GM12878 (cell line): ENCODE results near the gene TMEM171. TPM values are rescaled to one million over a fixed set of nuclear protein-coding genes. Genes with fewer than 3 reads are reported as not detected.
A peak's percentile ranks its signal among the peaks of the same experiment; 100 is the strongest.

ENCODE experiments used
- ATAC-seq: fragments of 200-7000 bp; cut with Tn5 transposase; 3 replicates; pipeline ENCODE4 v1.9.1; 2020; ENCODE audit warnings: mild to moderate bottlenecking, moderate library complexity
- BruUV-seq: library from RNA; stranded (reverse); fragments of 400-500 nt; replicated peaks from 2 replicates; lab custom pipeline; 2021; lab: Mats Ljungman, UMichigan
- CTCF ChIA-PET: fragments of 300-600 bp; sonication (Branson Sonifier 250); formaldehyde crosslinking; extraction: SDS; loops from one replicate; lab custom pipeline; 2021; ENCODE audit warnings: inconsistent platforms; lab: Yijun Ruan, JAX
- POLR2A ChIA-PET: fragments of 350-600 bp; formaldehyde crosslinking; extraction: SDS; loops from one replicate; lab custom pipeline; 2021; ENCODE audit warnings: inconsistent platforms; lab: Charles Lee
- RAD21 ChIA-PET: fragments of 300-600 bp; sonication (Branson Sonifier 250); formaldehyde crosslinking; loops from one replicate; lab custom pipeline; 2023; ENCODE audit warnings: antibody characterized with exemption; ENCODE audit not compliant: unreplicated experiment; lab: Charles Lee
- SMC1A ChIA-PET: fragments of 300-600 bp; sonication (Branson Sonifier 250); formaldehyde crosslinking; loops from one replicate; lab custom pipeline; 2023; ENCODE audit not compliant: unreplicated experiment, uncharacterized antibody; lab: Charles Lee
- DNase-seq: peaks from one replicate; pipeline ENCODE4 v3.0.0-alpha.2; 2011; ENCODE audit warnings: low read depth, low spot score
- FAIRE-seq: peaks from 3 replicates; lab custom pipeline; 2011; peaks lifted over from hg19 to GRCh38; lab: Jason Lieb, UNC
- H2AFZ ChIP-seq: 2 replicates; pipeline ENCODE4 v1.6.0; 2011; ENCODE audit warnings: low read depth, low read length, control low read depth; ENCODE audit not compliant: control insufficient read depth
- H3K27ac ChIP-seq: 2 replicates; pipeline ENCODE4 v1.5.1; 2011; ENCODE audit warnings: control low read depth; ENCODE audit not compliant: control insufficient read depth, insufficient read depth
- H3K27me3 ChIP-seq, 2 experiments: replicated peaks in 1 of 2; 2 replicates each; pipeline versions ENCODE4 v1.6.0 to v1.6.1; 2011; ENCODE audit warnings: low read length in 1 of 2; ENCODE audit not compliant: control insufficient read depth in 2 of 2, insufficient read depth in 2 of 2
- H3K36me3 ChIP-seq, 2 experiments: 2 replicates each; pipeline ENCODE4 v1.5.1; 2011; ENCODE audit warnings: low read length in 1 of 2; ENCODE audit not compliant: control insufficient read depth in 2 of 2, insufficient read depth in 2 of 2
- H3K4me1 ChIP-seq: 2 replicates; pipeline ENCODE4 v1.6.1; 2011; ENCODE audit warnings: mild to moderate bottlenecking, low read length, moderate library complexity, mixed read lengths; ENCODE audit not compliant: control insufficient read depth, insufficient read depth
- H3K4me2 ChIP-seq: 2 replicates; pipeline ENCODE4 v1.6.0; 2011; ENCODE audit warnings: control low read depth; ENCODE audit not compliant: control insufficient read depth, insufficient read depth
- H3K4me3 ChIP-seq: fragments of 200-600 bp; sonication (generic); 2 replicates; pipeline ENCODE4 v1.5.1; 2016
- H3K79me2 ChIP-seq: 2 replicates; pipeline ENCODE4 v1.6.0; 2011; ENCODE audit warnings: low read length; ENCODE audit not compliant: control insufficient read depth, insufficient read depth
- H3K9ac ChIP-seq: 2 replicates; pipeline ENCODE4 v1.8.0; 2011; ENCODE audit warnings: low read length, control low read depth, mixed read lengths; ENCODE audit not compliant: control insufficient read depth, insufficient read depth
- H3K9me3 ChIP-seq: replicated peaks from 3 replicates; pipeline ENCODE4 v1.5.1; 2011; ENCODE audit warnings: mild to moderate bottlenecking, low read length; ENCODE audit not compliant: control insufficient read depth, insufficient read depth
- H4K20me1 ChIP-seq: 2 replicates; pipeline ENCODE4 v1.6.0; 2011; ENCODE audit not compliant: control insufficient read depth, insufficient read depth
- BHLHE40 ChIP-seq, 2 experiments: fragments of 450-650 bp in 1 of 2; IDR thresholded peaks; 2 replicates each; pipeline ENCODE4 v1.6.1; 2011 to 2017; ENCODE audit warnings: low read depth in 2 of 2, borderline replicate concordance in 1 of 2, improper control_type of control experiment in 1 of 2, low read length in 1 of 2, mild to moderate bottlenecking in 1 of 2
- NFXL1 ChIP-seq: fragments of 450-650 bp; IDR thresholded peaks from 2 replicates; pipeline ENCODE4 v1.6.1; 2017; ENCODE audit warnings: antibody characterized with exemption, mild to moderate bottlenecking, borderline replicate concordance
- NFYB ChIP-seq: IDR thresholded peaks from 2 replicates; pipeline ENCODE4 v1.6.1; 2011; ENCODE audit warnings: low read depth, mild to moderate bottlenecking, low read length, improper control_type of control experiment, moderate library complexity; ENCODE audit not compliant: insufficient read depth
- RELB ChIP-seq: fragments of 450-650 bp; IDR thresholded peaks from 2 replicates; pipeline ENCODE4 v1.6.1; 2017; ENCODE audit warnings: low read depth, mild to moderate bottlenecking, moderate library complexity
- SMARCA5 ChIP-seq: fragments of 450-650 bp; IDR thresholded peaks from 2 replicates; pipeline ENCODE4 v1.6.1; 2017; ENCODE audit warnings: mild to moderate bottlenecking
- YY1 ChIP-seq: IDR thresholded peaks from 2 replicates; pipeline ENCODE4 v1.6.1; 2011; ENCODE audit warnings: low read depth, mild to moderate bottlenecking, low read length
- ZNF217 ChIP-seq: fragments of 450-650 bp; IDR thresholded peaks from 2 replicates; pipeline ENCODE4 v1.6.1; 2017; ENCODE audit warnings: antibody characterized with exemption, mild to moderate bottlenecking
- ZNF384 ChIP-seq: IDR thresholded peaks from 2 replicates; pipeline ENCODE4 v1.6.1; 2012; ENCODE audit warnings: low read depth, mild to moderate bottlenecking, low read length, improper control_type of control experiment, borderline replicate concordance
- ZNF687 ChIP-seq: fragments of 450-650 bp; IDR thresholded peaks from 2 replicates; pipeline ENCODE4 v1.6.1; 2017; ENCODE audit warnings: mild to moderate bottlenecking, moderate library complexity
- WGBS: methylation state at CpG from one replicate; pipeline ENCODE4 v1.1.6; 2016; ENCODE audit warnings: low lambda C conversion rate; ENCODE audit not compliant: insufficient replicate concordance, insufficient coverage; ENCODE audit errors: missing lambda C conversion rate; 5-methylcytosine and 5-hydroxymethylcytosine counted together
- in situ Hi-C: fragments of 300-500 bp; cut with MboI; formaldehyde crosslinking; loops from 9 replicates; pipeline ENCODE4 v1.14.3; 2018; ENCODE audit warnings: mixed read lengths
- intact Hi-C: fragments of 100-400 bp; cut with micrococcal nuclease; formaldehyde crosslinking; loops from one replicate; pipeline ENCODE4 v1.14.2; 2022; ENCODE audit not compliant: unreplicated experiment
- polyA plus RNA-seq, 11 experiments: library from polyadenylated mRNA; depleted of rRNA in 4 of 11; unstranded in 6 of 11; stranded (reverse) in 5 of 11; fragments of >200 nt; fragmentation: Nextera tagmentation in 4 of 11; fragmentation: Illumina TruSeq in 1 of 11; extraction: Ambion mirVana in 4 of 11; extraction: Trizol in 1 of 11; gene quantifications; 1 replicate in 1 of 11; 2 replicates in 10 of 11; pipeline versions ENCODE4 v1.2.1 to v1.2.3, GENCODE V29; 2011 to 2016; ENCODE audit warnings: inconsistent platforms in 2 of 11, missing spikeins in 2 of 11, low read depth in 1 of 11
- total RNA-seq, 4 experiments: library from RNA; depleted of rRNA in 3 of 4; stranded (reverse); fragments of >200 nt in 3 of 4; fragmentation: Illumina TruSeq in 1 of 4; extraction: Trizol in 1 of 4; gene quantifications; 2 replicates each; pipeline versions ENCODE4 v1.2.1 to v1.2.3, GENCODE V29; 2013 to 2021

The TMEM171 gene
- total and polyA plus RNA-seq, 10 of the 15 experiments (the other 5 are each of a cell fraction or from before 2014, with no cell fraction given): not detected

- BruUV-seq: no TSS peak
- TF ChIP-seq YY1: peak; percentile 45; the same call in 1 of the 2 replicates
- TF ChIP-seq SMARCA5: no peak
- no peak for TF ChIP-seq NFXL1
- TF ChIP-seq ZNF384: no peak
- peak; percentile 30; the same call in 1 of the 2 replicates for TF ChIP-seq ZNF687
- TF ChIP-seq NFYB: no peak
- peak in 1 of 2 experiments; percentile 19; a peak in 1 of 4 replicates for TF ChIP-seq BHLHE40 (IDR thresholded peaks at IDR 0.05; ENCODE audit: borderline replicate concordance in 1 of 2, low read depth in 2 of 2, low read length in 1 of 2)
- TF ChIP-seq RELB: no peak
- no peak for TF ChIP-seq ZNF217
- FAIRE-seq (no peak), ATAC-seq (peak; percentile 86), DNase-seq (no peak)
- RAD21 ChIA-PET: interaction anchor here (1.0 kb wide), 1 partner anchor 16 kb away, joined by 3 read pairs; no protein-coding TSS in a partner anchor
- SMC1A ChIA-PET: interaction anchor here (1.0 to 1.4 kb wide), 2 partner anchors 10 to 102 kb away, joined by 3 to 7 read pairs; no protein-coding TSS in a partner anchor
- H3K4me1 ChIP-seq: no peaks in the 10 kb centered on the region
- CTCF ChIA-PET: no interaction called here
- no peaks in the 10 kb centered on the region for H4K20me1 ChIP-seq
- no peak overlapping the region for H3K27ac ChIP-seq
- peak overlapping the region; percentile 27; the same call in 1 of the 2 replicates for H2AFZ ChIP-seq
- H3K27me3 ChIP-seq: no peaks in the 10 kb centered on the region
- no peak overlapping the region for H3K9ac ChIP-seq
- no peak overlapping the region for H3K4me2 ChIP-seq
- H3K79me2 ChIP-seq: no peaks in the 10 kb centered on the region
- no peak overlapping the region for H3K4me3 ChIP-seq
- no peaks in the 10 kb centered on the region for H3K36me3 ChIP-seq
- 26% methylated on average over 4 of the region's 4 CpGs for WGBS
- intact Hi-C loops: no loop called here
- POLR2A ChIA-PET: no interaction called here
- no peaks in the 10 kb centered on the region; the same call in 2 of the 3 replicates for H3K9me3 ChIP-seq
- in situ Hi-C loops: no loop called here
Measured at GRCh38 chr5:73100109-73100508, 20.3 kb upstream of the TMEM171 start.
